ENCODE measurements around the gene LRCH1. TPM values are rescaled to one million over a fixed set of nuclear protein-coding genes. Genes with fewer than 3 reads are reported as not detected.

The LRCH1 gene
- total RNA-seq, 1 experiment from 2014 or later, result 27.0 TPM

DNA sequence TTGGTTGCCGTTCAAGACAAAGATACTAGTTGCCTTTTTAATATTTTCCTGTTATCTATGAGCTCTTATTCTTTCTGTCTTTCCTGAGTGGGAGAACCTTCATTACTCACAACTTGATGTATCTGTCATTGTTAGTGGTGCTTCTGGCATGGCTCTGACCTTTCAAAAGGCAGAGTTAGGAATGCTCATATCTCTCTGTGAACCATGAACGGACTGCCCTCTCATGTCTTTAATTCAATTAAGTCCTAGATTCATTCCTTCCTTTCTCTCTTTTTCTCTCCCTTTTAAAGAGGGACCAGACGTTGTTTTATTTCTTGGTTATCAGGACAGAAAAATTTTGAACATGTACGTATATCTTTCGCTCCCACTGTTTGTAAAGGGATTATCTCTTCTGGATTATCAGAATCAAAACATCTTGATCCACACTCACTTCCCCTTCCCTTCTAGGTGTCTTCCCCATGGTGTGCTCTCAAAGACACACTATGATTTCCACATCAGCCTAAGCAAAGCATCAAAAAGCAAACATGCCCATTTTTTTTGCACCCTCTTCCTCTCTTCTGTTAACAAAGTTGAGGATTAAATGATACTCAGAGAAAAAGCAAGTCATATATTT is 90.3 kb downstream of the LRCH1 start:
- ChIA-PET POLR2A (no interaction called here), CTCF (no interaction called here)
- H3K27me3 ChIP-seq (replicated peaks; ENCODE audit: control insufficient read depth, insufficient read depth, low read length), result no peaks in the 10 kb centered on the region
- peaks cover 55% of the 10 kb centered on the region for H3K4me1 Mint-ChIP-seq (ENCODE audit: low read depth, unreplicated experiment)
- intact Hi-C loops (cut with micrococcal nuclease; ENCODE audit: unreplicated experiment), result loop anchor here (2.0 to 5.0 kb wide), 2 partner anchors 20 to 39 kb away; no protein-coding TSS in a partner anchor
- DNase-seq, result no peak
- TF ChIP-seq, protein P1, sequence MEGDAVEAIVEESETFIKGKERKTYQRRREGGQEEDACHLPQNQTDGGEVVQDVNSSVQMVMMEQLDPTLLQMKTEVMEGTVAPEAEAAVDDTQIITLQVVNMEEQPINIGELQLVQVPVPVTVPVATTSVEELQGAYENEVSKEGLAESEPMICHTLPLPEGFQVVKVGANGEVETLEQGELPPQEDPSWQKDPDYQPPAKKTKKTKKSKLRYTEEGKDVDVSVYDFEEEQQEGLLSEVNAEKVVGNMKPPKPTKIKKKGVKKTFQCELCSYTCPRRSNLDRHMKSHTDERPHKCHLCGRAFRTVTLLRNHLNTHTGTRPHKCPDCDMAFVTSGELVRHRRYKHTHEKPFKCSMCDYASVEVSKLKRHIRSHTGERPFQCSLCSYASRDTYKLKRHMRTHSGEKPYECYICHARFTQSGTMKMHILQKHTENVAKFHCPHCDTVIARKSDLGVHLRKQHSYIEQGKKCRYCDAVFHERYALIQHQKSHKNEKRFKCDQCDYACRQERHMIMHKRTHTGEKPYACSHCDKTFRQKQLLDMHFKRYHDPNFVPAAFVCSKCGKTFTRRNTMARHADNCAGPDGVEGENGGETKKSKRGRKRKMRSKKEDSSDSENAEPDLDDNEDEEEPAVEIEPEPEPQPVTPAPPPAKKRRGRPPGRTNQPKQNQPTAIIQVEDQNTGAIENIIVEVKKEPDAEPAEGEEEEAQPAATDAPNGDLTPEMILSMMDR (IDR thresholded peaks at IDR 0.05; ENCODE audit: insufficient read depth in 1 of 2, low read depth in 1 of 2, low read length in 1 of 2, severe bottlenecking in 1 of 2, unreplicated experiment in 1 of 2), result no peak
- H3K9me3 ChIP-seq, result no peaks in the 10 kb centered on the region
- no TSS peak for BruUV-seq (replicated peaks)
- H3K4me3 Mint-ChIP-seq (ENCODE audit: unreplicated experiment), result peak overlapping the region; percentile 49
- peaks cover 82% of the 10 kb centered on the region for H3K4me1 ChIP-seq
- H3K9me3 Mint-ChIP-seq (ENCODE audit: unreplicated experiment), result no peaks in the 10 kb centered on the region
- H3K27ac Mint-ChIP-seq (ENCODE audit: unreplicated experiment), result peak overlapping the region; percentile 32
- H3K4me3 ChIP-seq (ENCODE audit: low read depth, low read length), result no peak overlapping the region
- H3K36me3 ChIP-seq (ENCODE audit: control insufficient read depth, insufficient read depth, low read length), result no peaks in the 10 kb centered on the region
- no peaks in the 10 kb centered on the region for H3K27me3 Mint-ChIP-seq (ENCODE audit: insufficient read depth, unreplicated experiment)
- H3K36me3 Mint-ChIP-seq (ENCODE audit: insufficient read depth, unreplicated experiment), result peaks cover 5% of the 10 kb centered on the region

DNA sequence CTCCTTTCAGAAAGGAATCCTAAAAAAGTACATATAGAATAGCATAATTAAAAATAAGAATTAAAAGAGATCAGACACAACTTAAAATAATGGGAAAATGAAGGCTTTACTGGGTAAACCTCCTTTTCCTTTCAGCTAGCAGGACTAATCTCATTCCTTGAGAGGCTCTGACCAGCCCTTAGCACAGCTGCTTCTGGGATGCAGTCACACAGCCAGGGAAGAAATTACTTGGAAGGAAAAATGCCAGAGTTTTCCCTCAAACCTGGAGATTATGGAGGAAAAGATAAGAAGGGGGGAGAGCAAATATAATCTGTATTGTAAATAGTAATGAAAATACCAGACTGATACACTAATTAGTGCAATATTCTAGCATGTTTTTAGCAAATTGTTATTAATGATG is 91.8 kb downstream of the LRCH1 start:
- DNase-seq, result no peak
- intact Hi-C loops (cut with micrococcal nuclease; ENCODE audit: unreplicated experiment), result loop anchor here (5.0 kb wide), 1 partner anchor 37 kb away; no protein-coding TSS in a partner anchor
- Histone ChIP-seq H3K27me3 (replicated peaks; ENCODE audit: control insufficient read depth, insufficient read depth, low read length) (no peaks in the 10 kb centered on the region), H3K36me3 (ENCODE audit: control insufficient read depth, insufficient read depth, low read length) (no peaks in the 10 kb centered on the region), H3K4me3 (ENCODE audit: low read depth, low read length) (no peak overlapping the region), H3K4me1 (peaks cover 78% of the 10 kb centered on the region), H3K9me3 (no peaks in the 10 kb centered on the region)
- Mint-ChIP-seq H3K4me1 (ENCODE audit: low read depth, unreplicated experiment) (peaks cover 58% of the 10 kb centered on the region), H3K4me3 (ENCODE audit: unreplicated experiment) (no peak overlapping the region), H3K36me3 (ENCODE audit: insufficient read depth, unreplicated experiment) (peaks cover 5% of the 10 kb centered on the region), H3K27me3 (ENCODE audit: insufficient read depth, unreplicated experiment) (no peaks in the 10 kb centered on the region), H3K27ac (ENCODE audit: unreplicated experiment) (no peak overlapping the region), H3K9me3 (ENCODE audit: unreplicated experiment) (no peaks in the 10 kb centered on the region)
- ChIA-PET CTCF (no interaction called here), POLR2A (no interaction called here)
- no TSS peak for BruUV-seq (replicated peaks)
- TF ChIP-seq, protein P1 (IDR thresholded peaks at IDR 0.05; ENCODE audit: insufficient read depth in 1 of 2, low read depth in 1 of 2, low read length in 1 of 2, severe bottlenecking in 1 of 2, unreplicated experiment in 1 of 2), result no peak

DNA sequence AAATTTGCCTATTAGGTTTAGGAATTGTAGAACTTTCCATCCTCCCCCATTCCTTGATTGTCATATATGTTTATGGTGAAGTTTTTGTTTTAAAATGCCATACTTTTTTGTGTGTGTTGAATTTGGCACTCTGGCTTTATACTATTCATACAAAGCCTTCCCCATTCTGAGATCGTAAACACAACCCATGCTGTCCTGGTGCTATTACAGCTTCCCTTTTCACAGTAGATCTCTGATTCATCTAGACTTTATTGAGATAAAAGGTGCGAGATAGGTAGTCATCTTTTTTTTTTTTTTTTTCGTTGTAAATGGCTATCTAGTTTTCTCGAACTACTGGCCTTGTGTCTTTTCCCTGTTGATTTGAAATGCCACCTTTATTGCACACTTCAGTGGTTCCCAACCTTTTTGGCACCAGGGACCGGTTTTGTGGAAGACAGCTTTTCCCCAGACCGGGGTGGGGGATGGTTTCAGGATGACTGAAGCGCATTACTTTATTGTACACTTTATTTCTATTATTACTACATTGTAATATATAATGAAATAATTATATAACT is 94.6 kb downstream of the LRCH1 start:
- peak overlapping the region; percentile 21 for H3K27ac Mint-ChIP-seq (ENCODE audit: unreplicated experiment)
- intact Hi-C loops (cut with micrococcal nuclease; ENCODE audit: unreplicated experiment), result loop anchor here (1.0 kb wide), 1 partner anchor 9 kb away; no protein-coding TSS in a partner anchor
- no TSS peak for BruUV-seq (replicated peaks)
- Histone ChIP-seq H3K9me3 (no peaks in the 10 kb centered on the region), H3K4me3 (ENCODE audit: low read depth, low read length) (no peak overlapping the region), H3K27me3 (replicated peaks; ENCODE audit: control insufficient read depth, insufficient read depth, low read length) (no peaks in the 10 kb centered on the region), H3K4me1 (peaks cover 59% of the 10 kb centered on the region), H3K36me3 (ENCODE audit: control insufficient read depth, insufficient read depth, low read length) (no peaks in the 10 kb centered on the region; the same call in 1 of the 2 replicates)
- no peak overlapping the region for H3K4me3 Mint-ChIP-seq (ENCODE audit: unreplicated experiment)
- ChIA-PET POLR2A (no interaction called here), CTCF (no interaction called here)
- no peaks in the 10 kb centered on the region for H3K9me3 Mint-ChIP-seq (ENCODE audit: unreplicated experiment)
- TF ChIP-seq, protein P1 (IDR thresholded peaks at IDR 0.05; ENCODE audit: insufficient read depth in 1 of 2, low read depth in 1 of 2, low read length in 1 of 2, severe bottlenecking in 1 of 2, unreplicated experiment in 1 of 2), result no peak
- DNase-seq, result no peak
- H3K36me3 Mint-ChIP-seq (ENCODE audit: insufficient read depth, unreplicated experiment), result peaks cover 20% of the 10 kb centered on the region
- no peaks in the 10 kb centered on the region for H3K27me3 Mint-ChIP-seq (ENCODE audit: insufficient read depth, unreplicated experiment)
- peaks cover 48% of the 10 kb centered on the region for H3K4me1 Mint-ChIP-seq (ENCODE audit: low read depth, unreplicated experiment)

Data from Caco-2 (cell line).